GM18520 (cell line): ENCODE measurements around the gene KRT74.
"Not testable (repeated sequence)": the region's sequence is repeated elsewhere in the genome, so short reads cannot be mapped to it uniquely, and the experiment has no call there.

Experiments
- ATAC-seq: cut with Tn5 transposase; IDR thresholded peaks from one replicate; pipeline ENCODE4 v1.9.1; 2021; ENCODE audit not compliant: unreplicated experiment

The KRT74 gene

GRCh38 chr12:52603314-52603713, 29.7 kb upstream of the KRT74 start:
- no peak for ATAC-seq

- no peak for ATAC-seq
Measured at GRCh38 chr12:52602552-52602951, 28.9 kb upstream of the KRT74 start.

- ATAC-seq, result no peak
Measured at GRCh38 chr12:52601671-52602070, 28.0 kb upstream of the KRT74 start.

- no peak for ATAC-seq
Measured at GRCh38 chr12:52600941-52601481, 27.4 kb upstream of the KRT74 start, which contains the start of gene KRT72. Gene KRT72 (minus strand): TSS chr12:52601463. CDS start chr12:52601452, 11 bp downstream.

- no peak for ATAC-seq
Measured at GRCh38 chr12:52600475-52600874, 26.8 kb upstream of the KRT74 start.

- no peak for ATAC-seq
Measured at GRCh38 chr12:52600071-52600470, 26.4 kb upstream of the KRT74 start.

GRCh38 chr12:52598966-52599365, 25.3 kb upstream of the KRT74 start:
- no peak for ATAC-seq

GRCh38 chr12:52594237-52594636, 20.6 kb upstream of the KRT74 start:
- ATAC-seq, result not testable (repeated sequence)

- ATAC-seq, result no peak
Measured at GRCh38 chr12:52591521-52591920, 17.9 kb upstream of the KRT74 start.

- ATAC-seq, result no peak
Measured at GRCh38 chr12:52590021-52590420, 16.4 kb upstream of the KRT74 start.

- ATAC-seq, result no peak
Measured at GRCh38 chr12:52587563-52587962, 13.9 kb upstream of the KRT74 start.

- no peak for ATAC-seq
Measured at GRCh38 chr12:52585946-52586345, 12.3 kb upstream of the KRT74 start.

GRCh38 chr12:52585066-52585465, 11.4 kb upstream of the KRT74 start:
- no peak for ATAC-seq

GRCh38 chr12:52584156-52584682, 10.6 kb upstream of the KRT74 start:
- no peak for ATAC-seq

- ATAC-seq, result no peak
Measured at GRCh38 chr12:52582971-52583456, 9.4 kb upstream of the KRT74 start.

GRCh38 chr12:52582486-52582885, 8.8 kb upstream of the KRT74 start:
- no peak for ATAC-seq

GRCh38 chr12:52581481-52581880, 7.8 kb upstream of the KRT74 start:
- no peak for ATAC-seq

- ATAC-seq, result no peak
Measured at GRCh38 chr12:52581066-52581465, 7.4 kb upstream of the KRT74 start.

GRCh38 chr12:52580496-52580895, 6.9 kb upstream of the KRT74 start:
- ATAC-seq, result no peak

- no peak for ATAC-seq
Measured at GRCh38 chr12:52579468-52580465, 6.1 kb upstream of the KRT74 start.

GRCh38 chr12:52578469-52578868, 4.8 kb upstream of the KRT74 start:
- ATAC-seq, result no peak

- no peak for ATAC-seq
Measured at GRCh38 chr12:52577316-52577715, 3.7 kb upstream of the KRT74 start.
